ENCODE results near the gene ITGA5.

ITGA5 gene

DNA sequence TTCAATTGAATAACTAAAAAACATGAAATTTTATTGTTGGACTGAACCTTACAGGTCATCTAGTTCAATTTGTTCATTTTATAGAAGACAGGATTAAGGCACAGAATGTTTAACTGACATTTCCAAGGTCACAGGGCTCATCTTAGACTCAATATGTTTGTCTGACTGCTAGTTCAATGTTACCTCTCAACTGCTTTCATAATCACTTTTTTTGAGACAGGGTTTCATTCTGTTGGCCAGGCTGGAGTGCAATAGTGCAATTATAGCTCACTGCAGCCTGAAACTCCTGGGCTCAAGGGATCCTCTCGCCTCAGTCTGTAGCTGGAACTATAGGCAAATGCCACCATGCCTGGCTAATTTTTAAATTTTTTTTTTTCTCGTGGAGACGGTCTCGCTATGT is 24.4 kb upstream of the ITGA5 start:
- Histone ChIP-seq H3K9me3 (ENCODE audit: control insufficient read depth, low read depth, low read length) (no peaks in the 10 kb centered on the region), H3K4me3 (ENCODE audit: low read length) (no peak overlapping the region), H3K9ac (ENCODE audit: low read length) (no peak overlapping the region), H3K4me1 (ENCODE audit: control insufficient read depth, low read depth, low read length) (no peaks in the 10 kb centered on the region), H3K36me3 (ENCODE audit: control insufficient read depth, low read depth, low read length) (no peaks in the 10 kb centered on the region), H3K27ac (ENCODE audit: low read length) (no peak overlapping the region), H3K27me3 (ENCODE audit: control insufficient read depth, insufficient read depth, low read length) (peaks cover 80% of the 10 kb centered on the region)

GRCh38 chr12:54442961-54443360 is 23.9 kb upstream of the ITGA5 start:
- Histone ChIP-seq H3K27ac (ENCODE audit: low read length) (no peak overlapping the region), H3K4me3 (ENCODE audit: low read length) (no peak overlapping the region), H3K9me3 (ENCODE audit: control insufficient read depth, low read depth, low read length) (no peaks in the 10 kb centered on the region), H3K27me3 (ENCODE audit: control insufficient read depth, insufficient read depth, low read length) (peaks cover 76% of the 10 kb centered on the region), H3K4me1 (ENCODE audit: control insufficient read depth, low read depth, low read length) (no peaks in the 10 kb centered on the region), H3K9ac (ENCODE audit: low read length) (no peak overlapping the region), H3K36me3 (ENCODE audit: control insufficient read depth, low read depth, low read length) (no peaks in the 10 kb centered on the region)

DNA sequence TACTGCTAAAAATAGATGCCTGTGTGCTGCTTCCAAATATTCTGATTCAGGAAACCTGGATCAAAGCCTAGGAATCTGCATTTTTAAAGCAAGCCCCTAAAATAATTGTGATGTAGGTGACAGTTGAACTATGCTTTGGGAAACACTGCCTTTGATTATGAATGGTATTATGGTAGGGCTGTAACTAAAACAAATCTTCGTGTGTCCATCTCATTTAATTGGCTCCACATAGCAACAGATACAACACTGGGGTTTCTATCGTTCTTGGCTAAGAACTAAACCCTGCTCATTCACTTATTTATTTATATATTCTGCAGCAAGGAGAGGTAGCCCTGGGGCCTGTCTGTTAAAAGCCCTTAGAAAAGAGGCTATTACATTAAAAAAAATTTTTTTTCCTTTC is 23.0 kb upstream of the ITGA5 start:
- Histone ChIP-seq H3K36me3 (ENCODE audit: control insufficient read depth, low read depth, low read length) (no peaks in the 10 kb centered on the region), H3K4me3 (ENCODE audit: low read length) (no peak overlapping the region), H3K9me3 (ENCODE audit: control insufficient read depth, low read depth, low read length) (no peaks in the 10 kb centered on the region), H3K4me1 (ENCODE audit: control insufficient read depth, low read depth, low read length) (no peaks in the 10 kb centered on the region), H3K27ac (ENCODE audit: low read length) (no peak overlapping the region), H3K9ac (ENCODE audit: low read length) (no peak overlapping the region), H3K27me3 (ENCODE audit: control insufficient read depth, insufficient read depth, low read length) (peaks cover 71% of the 10 kb centered on the region)

- Histone ChIP-seq H3K27ac (ENCODE audit: low read length) (no peak overlapping the region), H3K4me1 (ENCODE audit: control insufficient read depth, low read depth, low read length) (no peaks in the 10 kb centered on the region), H3K4me3 (ENCODE audit: low read length) (no peak overlapping the region), H3K9ac (ENCODE audit: low read length) (no peak overlapping the region), H3K36me3 (ENCODE audit: control insufficient read depth, low read depth, low read length) (no peaks in the 10 kb centered on the region), H3K9me3 (ENCODE audit: control insufficient read depth, low read depth, low read length) (no peaks in the 10 kb centered on the region), H3K27me3 (ENCODE audit: control insufficient read depth, insufficient read depth, low read length) (peaks cover 67% of the 10 kb centered on the region)
These were observed 20.6 kb upstream of the ITGA5 start for GRCh38 chr12:54439521-54440255.

DNA sequence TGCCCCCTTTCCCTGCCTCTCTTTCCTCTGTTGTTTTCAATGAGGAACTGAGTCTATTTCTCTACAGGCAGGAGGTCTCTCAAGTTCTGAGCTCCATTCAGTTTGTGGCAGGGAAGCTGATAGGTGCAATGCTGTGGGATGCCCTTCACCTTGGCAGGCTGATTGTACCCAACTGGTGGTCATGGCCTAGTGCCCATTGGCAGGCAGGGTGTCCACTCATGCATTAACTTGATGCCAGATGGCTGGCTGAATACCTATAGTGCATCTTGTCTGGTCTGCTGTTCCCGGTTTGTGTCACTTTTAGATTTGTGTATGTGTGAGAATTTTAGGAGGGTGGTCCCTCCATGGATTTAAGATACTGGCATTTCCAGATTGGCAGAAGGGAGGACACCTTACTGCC is 20.0 kb upstream of the ITGA5 start:
- Histone ChIP-seq H3K9me3 (ENCODE audit: control insufficient read depth, low read depth, low read length) (no peaks in the 10 kb centered on the region), H3K36me3 (ENCODE audit: control insufficient read depth, low read depth, low read length) (no peaks in the 10 kb centered on the region), H3K9ac (ENCODE audit: low read length) (no peak overlapping the region), H3K4me3 (ENCODE audit: low read length) (no peak overlapping the region), H3K27me3 (ENCODE audit: control insufficient read depth, insufficient read depth, low read length) (peaks cover 61% of the 10 kb centered on the region), H3K27ac (ENCODE audit: low read length) (no peak overlapping the region), H3K4me1 (ENCODE audit: control insufficient read depth, low read depth, low read length) (no peaks in the 10 kb centered on the region)

GRCh38 chr12:54438517-54438916 is 19.5 kb upstream of the ITGA5 start:
- Histone ChIP-seq H3K4me1 (ENCODE audit: control insufficient read depth, low read depth, low read length) (no peaks in the 10 kb centered on the region), H3K27me3 (ENCODE audit: control insufficient read depth, insufficient read depth, low read length) (peaks cover 58% of the 10 kb centered on the region), H3K9me3 (ENCODE audit: control insufficient read depth, low read depth, low read length) (no peaks in the 10 kb centered on the region), H3K9ac (ENCODE audit: low read length) (no peak overlapping the region), H3K4me3 (ENCODE audit: low read length) (no peak overlapping the region), H3K36me3 (ENCODE audit: control insufficient read depth, low read depth, low read length) (no peaks in the 10 kb centered on the region), H3K27ac (ENCODE audit: low read length) (no peak overlapping the region)

DNA sequence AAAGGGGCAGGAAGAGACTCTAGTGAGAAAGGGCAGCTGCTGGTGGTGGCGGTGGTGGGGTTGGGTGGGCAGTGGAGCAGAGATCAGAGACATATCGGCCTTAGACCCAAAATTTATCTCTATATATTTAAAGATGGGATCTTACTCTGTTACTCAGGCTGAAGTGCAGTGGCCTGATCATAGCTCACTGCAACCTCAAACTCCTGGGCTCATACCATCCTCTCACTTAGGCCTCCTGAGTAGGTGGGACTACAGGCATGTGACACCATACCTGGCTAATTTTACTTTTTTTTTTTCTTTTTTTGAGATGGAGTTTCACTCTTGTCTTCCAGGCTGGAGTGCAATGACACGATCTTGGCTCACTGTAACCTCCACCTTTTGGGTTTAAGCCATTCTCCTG is 18.6 kb upstream of the ITGA5 start:
- H3K27ac ChIP-seq (ENCODE audit: low read length), result no peak overlapping the region

DNA sequence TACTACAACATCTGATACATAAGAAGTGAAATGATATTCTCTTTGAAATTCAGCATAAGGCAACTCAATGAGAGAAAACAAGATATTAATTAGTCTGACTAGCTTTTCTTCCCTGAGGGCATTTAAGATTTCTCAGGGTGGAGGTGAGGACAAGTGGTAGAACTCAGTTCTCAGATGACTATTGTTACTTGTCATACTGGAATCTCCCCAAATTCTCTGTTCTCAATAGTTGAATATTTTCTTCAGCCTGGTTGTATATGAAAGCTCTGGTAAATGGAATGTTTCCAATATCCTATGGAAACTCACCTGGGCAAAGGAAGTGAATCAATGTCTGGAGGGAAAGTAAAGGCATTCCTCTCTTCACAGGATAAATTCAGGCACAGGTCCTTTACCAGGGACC is 18.2 kb upstream of the ITGA5 start:
- no peak overlapping the region for H3K27ac ChIP-seq (ENCODE audit: low read length)
- no peaks in the 10 kb centered on the region for H3K9me3 ChIP-seq (ENCODE audit: control insufficient read depth, low read depth, low read length)
- H3K4me1 ChIP-seq (ENCODE audit: control insufficient read depth, low read depth, low read length), result peaks cover 5% of the 10 kb centered on the region
- peaks cover 58% of the 10 kb centered on the region for H3K27me3 ChIP-seq (ENCODE audit: control insufficient read depth, insufficient read depth, low read length)
- no peaks in the 10 kb centered on the region for H3K36me3 ChIP-seq (ENCODE audit: control insufficient read depth, low read depth, low read length)
- no peak overlapping the region for H3K4me3 ChIP-seq (ENCODE audit: low read length)
- no peak overlapping the region for H3K9ac ChIP-seq (ENCODE audit: low read length)

More for the DNA sequence above, 18.6 kb upstream of the ITGA5 start:
- H3K9me3 ChIP-seq (ENCODE audit: control insufficient read depth, low read depth, low read length), result no peaks in the 10 kb centered on the region
- H3K4me1 ChIP-seq (ENCODE audit: control insufficient read depth, low read depth, low read length), result peaks cover under 1% of the 10 kb centered on the region
- no peaks in the 10 kb centered on the region for H3K36me3 ChIP-seq (ENCODE audit: control insufficient read depth, low read depth, low read length)
- H3K4me3 ChIP-seq (ENCODE audit: low read length), result no peak overlapping the region
- no peak overlapping the region for H3K9ac ChIP-seq (ENCODE audit: low read length)
- H3K27me3 ChIP-seq (ENCODE audit: control insufficient read depth, insufficient read depth, low read length), result peaks cover 58% of the 10 kb centered on the region

GRCh38 chr12:54432815-54433164 is 13.7 kb upstream of the ITGA5 start:
- Histone ChIP-seq H3K36me3 (ENCODE audit: control insufficient read depth, low read depth, low read length) (no peaks in the 10 kb centered on the region), H3K27me3 (ENCODE audit: control insufficient read depth, insufficient read depth, low read length) (peaks cover 77% of the 10 kb centered on the region), H3K9ac (ENCODE audit: low read length) (no peak overlapping the region), H3K4me1 (ENCODE audit: control insufficient read depth, low read depth, low read length) (peaks cover 24% of the 10 kb centered on the region), H3K27ac (ENCODE audit: low read length) (no peak overlapping the region), H3K9me3 (ENCODE audit: control insufficient read depth, low read depth, low read length) (no peaks in the 10 kb centered on the region), H3K4me3 (ENCODE audit: low read length) (no peak overlapping the region)

DNA sequence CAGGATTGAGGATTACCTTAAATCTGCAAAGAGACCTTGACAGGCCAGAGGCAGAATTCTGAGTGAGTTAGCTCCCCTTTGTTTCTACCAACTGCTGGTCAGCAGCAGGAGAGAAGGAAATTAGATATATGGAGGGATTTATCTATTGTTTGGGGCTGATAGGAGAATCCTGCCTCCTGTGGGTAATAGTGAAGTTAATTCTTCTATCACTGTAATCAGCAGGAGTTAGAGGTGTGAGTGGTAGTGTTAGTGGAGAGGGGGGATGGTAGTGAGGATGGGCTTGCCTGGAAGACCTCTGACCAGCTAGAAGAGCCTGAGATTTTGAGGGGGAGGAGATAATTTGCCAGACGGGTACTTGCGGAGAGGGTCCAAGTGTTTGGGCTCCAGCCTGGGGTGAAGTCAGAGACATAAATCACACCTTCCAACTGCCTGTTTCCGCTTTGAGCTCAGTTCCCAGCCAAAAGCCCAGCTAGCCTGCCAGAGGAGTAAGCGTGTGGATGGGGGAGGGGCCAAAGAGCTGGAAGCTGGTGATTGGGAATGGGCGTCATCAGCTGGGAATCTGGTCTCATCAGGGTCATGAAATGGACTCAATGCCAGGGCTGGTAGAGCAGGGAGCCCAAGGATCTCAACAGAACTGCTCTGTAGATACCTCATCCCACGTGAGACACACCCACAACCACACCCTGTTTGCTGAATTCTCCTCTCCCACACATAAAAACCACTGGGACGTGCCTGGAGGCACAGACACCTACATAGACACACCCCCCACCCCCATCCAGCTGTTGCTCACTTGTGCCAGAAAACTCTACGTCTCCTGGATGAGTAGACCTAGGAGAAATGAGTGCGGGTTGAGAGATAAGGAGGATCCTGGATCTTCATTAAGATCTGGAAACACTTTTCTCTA is 13.1 kb upstream of the ITGA5 start:
- H3K9me3 ChIP-seq (ENCODE audit: control insufficient read depth, low read depth, low read length), result no peaks in the 10 kb centered on the region
- H3K4me1 ChIP-seq (ENCODE audit: control insufficient read depth, low read depth, low read length), result peaks cover 24% of the 10 kb centered on the region
- no peaks in the 10 kb centered on the region for H3K36me3 ChIP-seq (ENCODE audit: control insufficient read depth, low read depth, low read length)
- H3K4me3 ChIP-seq (ENCODE audit: low read length), result peak overlapping the region; percentile 23
- H3K9ac ChIP-seq (ENCODE audit: low read length), result no peak overlapping the region
- H3K27me3 ChIP-seq (ENCODE audit: control insufficient read depth, insufficient read depth, low read length), result peaks cover 81% of the 10 kb centered on the region
- no peak overlapping the region for H3K27ac ChIP-seq (ENCODE audit: low read length)

DNA sequence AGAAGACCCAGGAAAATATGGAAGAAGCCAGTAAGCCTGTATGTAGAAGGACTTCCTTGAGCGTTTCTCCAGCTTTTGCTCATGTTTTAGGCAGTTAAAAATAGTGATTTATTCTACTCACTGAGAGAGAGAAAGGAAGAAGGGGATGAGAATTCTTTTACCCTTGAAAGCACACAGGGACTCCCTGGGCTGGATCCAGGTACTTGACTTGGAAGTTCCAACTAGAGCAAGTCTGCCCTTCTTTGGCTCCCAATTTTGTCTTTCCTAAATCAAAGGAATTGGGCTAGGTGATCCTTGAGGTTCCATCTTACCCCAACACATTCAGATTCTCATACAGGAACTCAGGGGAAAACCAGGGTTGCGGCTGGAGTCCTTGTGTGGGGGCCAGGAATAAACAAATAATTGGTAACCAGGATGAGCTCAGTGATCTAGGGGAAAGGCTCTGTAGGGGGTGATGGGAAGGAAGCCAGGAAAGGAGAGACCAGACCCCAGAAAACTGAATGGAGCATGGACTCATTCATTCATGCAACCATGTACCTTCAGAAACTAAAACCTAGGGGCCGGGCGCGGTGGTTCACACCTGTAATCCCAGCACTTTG is 11.5 kb upstream of the ITGA5 start:
- Histone ChIP-seq H3K9ac (ENCODE audit: low read length) (no peak overlapping the region), H3K27me3 (ENCODE audit: control insufficient read depth, insufficient read depth, low read length) (peaks cover 83% of the 10 kb centered on the region), H3K4me1 (ENCODE audit: control insufficient read depth, low read depth, low read length) (peaks cover 24% of the 10 kb centered on the region), H3K36me3 (ENCODE audit: control insufficient read depth, low read depth, low read length) (no peaks in the 10 kb centered on the region), H3K4me3 (ENCODE audit: low read length) (no peak overlapping the region), H3K9me3 (ENCODE audit: control insufficient read depth, low read depth, low read length) (no peaks in the 10 kb centered on the region), H3K27ac (ENCODE audit: low read length) (no peak overlapping the region)

Measured in iPS-18a (cell line).